ENCODE data around the gene CCDC146. TPM values are rescaled to one million over a fixed set of nuclear protein-coding genes. Genes with fewer than 3 reads are reported as not detected.
"Not testable (repeated sequence)": the region's sequence is repeated elsewhere in the genome, so short reads cannot be mapped to it uniquely, and the experiment has no call there.

Gene CCDC146
- total RNA-seq, 1 experiment from 2014 or later, result 0.70 TPM

GRCh38 chr7:77140291-77140690, 17.9 kb downstream of the CCDC146 start:
- DNase-seq (ENCODE audit: low spot score), result not testable (repeated sequence)

DNA sequence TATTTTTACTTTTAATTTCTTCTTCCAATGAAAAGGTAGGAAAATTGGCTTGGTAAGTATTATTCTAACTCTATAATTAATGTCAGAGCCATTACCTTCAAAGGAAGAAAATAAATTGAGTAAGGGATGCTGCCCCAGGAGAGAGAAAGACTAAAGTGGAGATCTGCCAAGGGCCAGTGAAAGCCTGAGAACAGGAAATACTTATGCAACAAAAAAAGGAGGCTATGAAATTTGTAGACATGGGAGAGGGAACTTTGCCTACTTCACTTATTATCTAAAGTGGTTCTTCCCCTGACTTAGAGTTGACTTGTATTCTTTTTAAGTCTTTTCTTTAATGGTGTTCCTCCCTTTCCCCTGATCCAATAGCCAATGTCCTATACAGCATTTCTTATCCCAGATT, 29.8 kb downstream of the CCDC146 start:
- DNase-seq (ENCODE audit: low spot score), result not testable (repeated sequence)

- not testable (repeated sequence) for DNase-seq (ENCODE audit: low spot score)
Observed at GRCh38 chr7:77154917-77155464, 32.6 kb downstream of the CCDC146 start.

DNA sequence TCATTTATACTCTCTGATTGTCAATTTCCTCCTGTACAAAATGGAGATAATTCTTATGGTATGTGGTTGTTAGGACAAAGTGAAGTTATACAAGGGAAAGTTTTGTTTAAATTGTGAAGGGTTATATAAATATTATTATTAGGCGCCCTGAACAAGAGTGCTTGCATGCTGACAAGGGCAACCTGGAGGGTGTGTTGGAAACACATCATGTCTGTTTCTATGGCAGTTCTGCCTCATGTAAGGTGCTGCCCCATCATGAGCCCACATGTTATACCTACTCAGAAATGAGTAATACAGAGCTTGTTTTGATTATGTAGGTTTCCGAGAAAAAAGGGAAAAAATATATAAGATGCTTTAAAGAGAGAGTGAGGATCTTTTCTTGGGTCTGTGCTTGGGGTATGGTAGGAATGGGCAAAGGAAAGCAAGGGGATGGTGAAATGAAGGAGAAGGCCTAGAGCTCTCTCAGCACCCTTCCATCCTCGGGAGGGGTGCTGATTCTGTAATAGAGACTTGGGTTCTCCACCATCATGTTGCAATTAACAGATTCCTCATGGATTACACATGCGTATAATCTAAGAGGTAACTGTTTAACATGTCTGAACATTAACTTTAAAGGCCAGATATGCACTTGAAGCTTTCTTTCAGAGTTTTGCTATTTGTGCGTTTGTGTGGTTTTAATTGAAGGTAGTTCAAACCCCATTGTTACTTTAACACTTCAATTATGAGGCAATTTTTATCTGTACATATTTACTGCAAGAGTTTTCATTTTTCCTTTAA, 33.4 kb downstream of the CCDC146 start:
- not testable (repeated sequence) for DNase-seq (ENCODE audit: low spot score)

DNA sequence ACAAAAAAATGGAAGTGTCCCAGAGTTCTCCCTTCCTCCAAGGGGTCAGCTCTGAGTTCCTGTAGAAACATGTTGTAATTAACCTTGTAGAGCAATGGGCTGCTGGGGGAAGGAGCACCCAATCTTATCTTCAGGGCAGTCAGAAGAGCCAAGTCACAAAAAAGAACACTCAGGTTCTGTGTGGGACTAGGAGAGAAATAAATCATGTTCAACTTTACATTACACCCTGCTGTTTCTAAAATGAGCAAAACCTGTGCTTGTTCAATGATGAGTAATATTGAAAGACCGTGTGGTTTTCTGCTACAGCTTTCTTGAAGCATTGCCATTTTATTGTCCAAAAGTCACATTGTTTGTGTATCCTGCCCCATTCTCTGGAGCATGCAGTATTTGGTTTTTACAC, 34.6 kb downstream of the CCDC146 start:
- DNase-seq (ENCODE audit: low spot score), result not testable (repeated sequence)

DNA sequence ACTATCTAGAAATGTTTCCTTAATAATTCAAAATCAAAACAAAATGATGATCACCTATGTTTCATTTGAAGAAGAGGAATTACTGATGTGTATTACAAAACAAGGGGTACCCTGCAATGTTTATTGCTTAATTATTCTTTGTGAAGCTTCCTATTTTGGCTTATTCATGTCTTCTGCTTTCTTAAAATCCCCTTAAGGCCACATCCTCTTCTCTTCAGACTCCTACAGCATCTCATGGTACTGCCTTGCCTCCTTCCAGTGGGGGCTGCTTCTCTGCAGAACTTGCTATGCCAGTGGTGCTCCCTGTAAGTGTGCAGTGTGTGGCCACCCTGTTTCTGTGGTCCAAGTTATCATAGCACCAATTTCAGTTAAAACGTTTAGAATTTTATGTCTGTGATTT, 35.0 kb downstream of the CCDC146 start:
- DNase-seq (ENCODE audit: low spot score), result no peak

DNA sequence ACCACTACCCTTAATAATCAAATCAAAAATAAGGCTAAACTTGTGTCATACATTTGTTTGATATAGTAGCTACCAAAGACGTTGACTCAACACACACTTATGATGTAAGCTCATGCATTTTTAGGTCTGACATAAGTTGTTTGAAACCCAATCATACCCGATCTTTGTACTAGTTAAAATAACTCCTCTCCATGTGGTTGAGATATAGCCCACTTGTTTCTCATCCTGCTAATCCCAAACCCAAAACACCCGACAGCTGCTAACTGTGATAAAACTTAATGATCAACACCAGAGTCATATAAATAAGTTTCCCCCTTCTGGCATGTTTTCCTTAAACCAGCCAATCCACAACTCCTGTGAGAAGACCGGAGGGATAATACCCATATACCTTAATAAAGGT, 48.7 kb downstream of the CCDC146 start:
- DNase-seq (ENCODE audit: low spot score), result not testable (repeated sequence)

- DNase-seq (ENCODE audit: low spot score), result not testable (repeated sequence)
Observed at GRCh38 chr7:77172437-77173172, 50.2 kb downstream of the CCDC146 start.

DNA sequence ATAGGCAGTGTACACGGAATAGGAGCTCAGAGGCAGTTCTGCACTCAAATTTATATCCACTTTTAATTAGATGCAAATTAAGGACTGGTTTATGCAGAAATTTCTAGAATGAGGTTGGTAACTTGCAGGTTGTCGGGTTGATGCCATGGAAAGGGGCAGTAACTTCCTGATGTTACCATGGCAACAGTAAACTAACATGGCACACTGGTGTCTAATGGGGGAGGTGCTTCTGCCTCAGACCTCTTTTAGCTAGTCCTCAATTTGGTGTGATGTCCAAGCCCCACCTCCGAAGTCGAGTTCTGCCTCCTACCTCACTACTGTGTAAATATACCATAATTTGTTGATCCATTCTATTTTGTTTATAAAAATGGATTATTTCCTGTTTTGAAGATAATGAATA, 52.0 kb downstream of the CCDC146 start:
- DNase-seq (ENCODE audit: low spot score), result not testable (repeated sequence)

- DNase-seq (ENCODE audit: low spot score), result not testable (repeated sequence)
Observed at GRCh38 chr7:77175274-77175800, 52.9 kb downstream of the CCDC146 start.

- DNase-seq (ENCODE audit: low spot score), result not testable (repeated sequence)
Observed at GRCh38 chr7:77177321-77177904, 55.0 kb downstream of the CCDC146 start.

- not testable (repeated sequence) for DNase-seq (ENCODE audit: low spot score)
Observed at GRCh38 chr7:77178024-77178423, 55.6 kb downstream of the CCDC146 start.

- DNase-seq (ENCODE audit: low spot score), result no peak
Observed at GRCh38 chr7:77181015-77181595, 58.7 kb downstream of the CCDC146 start.

GRCh38 chr7:77181734-77182133, 59.3 kb downstream of the CCDC146 start:
- no peak for DNase-seq (ENCODE audit: low spot score)

- DNase-seq (ENCODE audit: low spot score), result no peak
Observed at GRCh38 chr7:77182261-77182660, 59.8 kb downstream of the CCDC146 start.

GRCh38 chr7:77184463-77184862, 62.0 kb downstream of the CCDC146 start:
- no peak for DNase-seq (ENCODE audit: low spot score)

DNA sequence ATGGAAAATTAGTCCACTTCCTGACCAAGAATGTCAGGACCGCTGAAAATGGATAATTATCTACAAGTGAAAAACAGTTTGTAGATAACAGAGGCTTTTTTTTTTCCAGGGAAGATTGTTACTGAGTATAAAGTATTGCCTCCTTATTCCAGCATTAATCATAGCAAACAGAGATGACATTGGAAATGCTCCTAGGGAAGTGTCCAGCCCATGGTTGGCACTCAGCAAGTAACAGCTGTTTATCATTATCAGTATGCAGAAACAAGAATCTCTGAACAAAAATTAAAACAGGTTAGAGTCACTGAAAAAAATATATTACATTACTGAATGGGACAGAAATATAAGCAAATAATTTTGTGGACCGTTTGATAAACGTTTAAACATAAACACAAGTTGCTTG, 62.6 kb downstream of the CCDC146 start:
- no peak for DNase-seq (ENCODE audit: low spot score)

- DNase-seq (ENCODE audit: low spot score), result no peak
Observed at GRCh38 chr7:77185866-77186265, 63.5 kb downstream of the CCDC146 start.

- DNase-seq (ENCODE audit: low spot score), result no peak
Observed at GRCh38 chr7:77188731-77189437, 66.5 kb downstream of the CCDC146 start.

- no peak for DNase-seq (ENCODE audit: low spot score)
Observed at GRCh38 chr7:77197141-77197540, 74.7 kb downstream of the CCDC146 start.

All from H4 (cell line).